Fibroblast of the aortic adventitia (primary cell): ENCODE data around the gene CDX2. TPM values are rescaled to one million over a fixed set of nuclear protein-coding genes. Genes with fewer than 3 reads are reported as not detected.

Experiments
- DNase-seq: peaks from one replicate; pipeline ENCODE4 v3.0.0-alpha.2; 2010; ENCODE audit warnings: low read depth
- H3K4me3 ChIP-seq: 2 replicates; pipeline ENCODE4 v1.5.1; 2011; ENCODE audit warnings: low read depth, mild to moderate bottlenecking, control low read depth, low read length, moderate library complexity
- CTCF ChIP-seq: IDR thresholded peaks from 2 replicates; pipeline ENCODE4 v1.5.1; 2011; ENCODE audit warnings: mild to moderate bottlenecking, low read length, control low read depth, inconsistent platforms; ENCODE audit not compliant: insufficient read depth
- total RNA-seq: library from RNA; depleted of rRNA; stranded (reverse); fragments of >200 nt; gene quantifications from 2 replicates; pipeline ENCODE4 v1.2.3, GENCODE V29; 2012; ENCODE audit warnings: low replicate concordance

CDX2 gene
- total RNA-seq, 1 donor: not detected

GRCh38 chr13:27919934-27920676 is 49.0 kb downstream of the CDX2 start, which contains the start of gene PDX1:
TSS of gene PDX1 (plus strand) at chr13:27920000. CDS start at chr13:27920139, 139 bp downstream.
- no peak for DNase-seq
- H3K4me3 ChIP-seq: peak within 1 kb of the TSS; percentile 45
- no peak for TF ChIP-seq CTCF

- no peak overlapping the region for H3K4me3 ChIP-seq
- no peak for DNase-seq
- no peak for TF ChIP-seq CTCF
Observed at GRCh38 chr13:27919659-27919933, 49.5 kb downstream of the CDX2 start.

- TF ChIP-seq CTCF: no peak
- no peak overlapping the region for H3K4me3 ChIP-seq
- DNase-seq: no peak
Observed at GRCh38 chr13:27918918-27919658, 50.0 kb downstream of the CDX2 start.

- no peak for TF ChIP-seq CTCF
- no peak for DNase-seq
- H3K4me3 ChIP-seq: no peak overlapping the region
Observed at GRCh38 chr13:27918041-27918917, 50.8 kb downstream of the CDX2 start.

GRCh38 chr13:27917121-27917947 is 51.8 kb downstream of the CDX2 start:
- no peak overlapping the region for H3K4me3 ChIP-seq
- TF ChIP-seq CTCF: no peak
- DNase-seq: no peak
